OCI-LY7 (cell line): Measurements from ENCODE around the gene MYEOV. TPM values are rescaled to one million over a fixed set of nuclear protein-coding genes. Genes with fewer than 3 reads are reported as not detected.

ENCODE experiments used
- BruUV-seq: library from RNA; stranded (reverse); fragments of 400-500 nt; replicated peaks from 2 replicates; lab custom pipeline; 2021; lab: Mats Ljungman, UMichigan
- CTCF ChIA-PET: fragments of 300-600 bp; sonication (Branson Sonifier 250); formaldehyde crosslinking; loops from one replicate; lab custom pipeline; 2022; ENCODE audit warnings: antibody characterized with exemption; ENCODE audit not compliant: unreplicated experiment; lab: Charles Lee
- POLR2A ChIA-PET: fragments of 300-600 bp; sonication (Branson Sonifier 250); formaldehyde crosslinking; loops from one replicate; lab custom pipeline; 2022; ENCODE audit warnings: antibody characterized with exemption; lab: Charles Lee
- DNase-seq: peaks from one replicate; pipeline ENCODE4 v3.0.0-alpha.2; 2015; ENCODE audit warnings: low spot score
- H2AFZ ChIP-seq: fragments of 200-600 bp; sonication (generic), shearing (Covaris generic); 2 replicates; pipeline ENCODE4 v1.6.1; 2014; ENCODE audit warnings: mild to moderate bottlenecking, antibody characterized with exemption, low read length, moderate library complexity
- H3K27ac ChIP-seq: fragments of 200-600 bp; sonication (generic); 2 replicates; pipeline ENCODE4 v1.5.1; 2014; ENCODE audit warnings: mixed run types, low read depth, mild to moderate bottlenecking, moderate library complexity, low read length, inconsistent platforms; ENCODE audit not compliant: poor library complexity, severe bottlenecking
- H3K36me3 ChIP-seq: fragments of 200-600 bp; sonication (generic); 2 replicates; pipeline ENCODE4 v1.6.1; 2014; ENCODE audit warnings: mild to moderate bottlenecking, antibody characterized with exemption, low read length, moderate library complexity, mixed read lengths; ENCODE audit not compliant: insufficient read depth
- H3K4me1 ChIP-seq: fragments of 200-600 bp; sonication (generic); 2 replicates; pipeline ENCODE4 v1.5.1; 2014; ENCODE audit warnings: mild to moderate bottlenecking, low read length; ENCODE audit not compliant: insufficient read depth, poor library complexity, severe bottlenecking
- H3K4me2 ChIP-seq: fragments of 200-600 bp; sonication (generic); 2 replicates; pipeline ENCODE4 v1.6.1; 2014; ENCODE audit warnings: mild to moderate bottlenecking, low read length
- H3K4me3 ChIP-seq: fragments of 200-600 bp; sonication (generic); 2 replicates; pipeline ENCODE4 v1.5.1; 2014; ENCODE audit warnings: mild to moderate bottlenecking, low read depth, low read length; ENCODE audit not compliant: poor library complexity, severe bottlenecking
- H3K79me2 ChIP-seq: fragments of 200-600 bp; sonication (generic); 2 replicates; pipeline ENCODE4 v1.6.1; 2016; ENCODE audit warnings: low read depth, mild to moderate bottlenecking, low read length, moderate library complexity, mixed read lengths; ENCODE audit not compliant: insufficient read depth
- H3K9me2 ChIP-seq: fragments of 200-600 bp; sonication (generic); 2 replicates; pipeline ENCODE4 v1.6.1; 2016; ENCODE audit warnings: mild to moderate bottlenecking, low read length, mixed read lengths; ENCODE audit not compliant: insufficient read depth
- H3K9me3 ChIP-seq: fragments of 200-600 bp; sonication (generic); 2 replicates; pipeline ENCODE4 v1.6.1; 2014; ENCODE audit warnings: mild to moderate bottlenecking, mixed run types, low read length, mixed read lengths
- H4K20me1 ChIP-seq: fragments of 200-600 bp; sonication (generic); 2 replicates; pipeline ENCODE4 v1.6.1; 2014; ENCODE audit warnings: mild to moderate bottlenecking, antibody characterized with exemption, low read length, moderate library complexity, mixed read lengths; ENCODE audit not compliant: insufficient read depth
- CTCF ChIP-seq: fragments of 200-600 bp; sonication (generic); conservative IDR thresholded peaks from 2 replicates; pipeline ENCODE4 v1.5.1; 2014; ENCODE audit warnings: mild to moderate bottlenecking, antibody characterized with exemption, low read length, moderate library complexity, mixed read lengths
- EZH2phosphoT487 ChIP-seq: fragments of 200-600 bp; sonication (generic); IDR thresholded peaks from 2 replicates; pipeline ENCODE4 v1.6.1; 2018; ENCODE audit warnings: low read depth, borderline replicate concordance, mild to moderate bottlenecking, mixed run types, antibody characterized with exemption, low read length, moderate library complexity, mixed read lengths
- intact Hi-C: fragments of 100-400 bp; cut with micrococcal nuclease; formaldehyde crosslinking; loops from one replicate; pipeline ENCODE4 v1.10.0; 2022; ENCODE audit not compliant: unreplicated experiment
- total RNA-seq, 2 experiments: library from RNA; depleted of rRNA in 1 of 2; stranded (reverse); fragments of >200 nt in 1 of 2; shearing (Covaris generic) in 1 of 2; gene quantifications; 2 replicates each; pipeline ENCODE4 v1.2.3, GENCODE V29; 2014 to 2022

The MYEOV gene
- total RNA-seq, 2 experiments from 2014 or later: 3.2 to 7.7 TPM

GRCh38 chr11:69252490-69252837, 41.5 kb upstream of the MYEOV start:
- Histone ChIP-seq H2AFZ (no peak overlapping the region), H3K36me3 (no peaks in the 10 kb centered on the region), H3K9me2 (no peaks in the 10 kb centered on the region), H3K4me1 (no peaks in the 10 kb centered on the region), H3K9me3 (no peaks in the 10 kb centered on the region), H3K4me3 (no peak overlapping the region), H3K27ac (no peak overlapping the region), H3K79me2 (no peaks in the 10 kb centered on the region), H3K4me2 (no peak overlapping the region), H4K20me1 (no peaks in the 10 kb centered on the region)
- DNase-seq: no peak
- ChIA-PET CTCF (no interaction called here), POLR2A (no interaction called here)
- BruUV-seq: no TSS peak
- intact Hi-C loops: no loop called here
- TF ChIP-seq CTCF: no peak
- TF ChIP-seq EZH2phosphoT487: no peak

GRCh38 chr11:69253028-69253427, 40.9 kb upstream of the MYEOV start:
- Histone ChIP-seq H3K4me3 (no peak overlapping the region), H3K27ac (no peak overlapping the region), H4K20me1 (no peaks in the 10 kb centered on the region), H3K9me3 (no peaks in the 10 kb centered on the region), H3K9me2 (no peaks in the 10 kb centered on the region), H3K4me1 (no peaks in the 10 kb centered on the region), H3K79me2 (no peaks in the 10 kb centered on the region), H3K4me2 (no peak overlapping the region), H2AFZ (no peak overlapping the region), H3K36me3 (no peaks in the 10 kb centered on the region)
- ChIA-PET POLR2A (no interaction called here), CTCF (no interaction called here)
- TF ChIP-seq CTCF: no peak
- no peak for TF ChIP-seq EZH2phosphoT487
- BruUV-seq: no TSS peak
- intact Hi-C loops: no loop called here
- no peak for DNase-seq

GRCh38 chr11:69257134-69257533, 36.8 kb upstream of the MYEOV start:
- Histone ChIP-seq H3K27ac (no peak overlapping the region), H3K9me3 (no peaks in the 10 kb centered on the region), H3K4me2 (no peak overlapping the region), H3K4me3 (no peak overlapping the region), H3K36me3 (no peaks in the 10 kb centered on the region), H3K4me1 (no peaks in the 10 kb centered on the region), H2AFZ (no peak overlapping the region), H4K20me1 (no peaks in the 10 kb centered on the region), H3K79me2 (no peaks in the 10 kb centered on the region), H3K9me2 (no peaks in the 10 kb centered on the region)
- TF ChIP-seq EZH2phosphoT487 (no peak), CTCF (no peak)
- intact Hi-C loops: no loop called here
- no peak for DNase-seq
- POLR2A ChIA-PET: no interaction called here
- no TSS peak for BruUV-seq
- CTCF ChIA-PET: no interaction called here
